ENCODE results near the gene NNT. TPM values are rescaled to one million over a fixed set of nuclear protein-coding genes. Genes with fewer than 3 reads are reported as not detected.

NNT gene
- total RNA-seq, 1 experiment from 2014 or later = 71.6 TPM

DNA sequence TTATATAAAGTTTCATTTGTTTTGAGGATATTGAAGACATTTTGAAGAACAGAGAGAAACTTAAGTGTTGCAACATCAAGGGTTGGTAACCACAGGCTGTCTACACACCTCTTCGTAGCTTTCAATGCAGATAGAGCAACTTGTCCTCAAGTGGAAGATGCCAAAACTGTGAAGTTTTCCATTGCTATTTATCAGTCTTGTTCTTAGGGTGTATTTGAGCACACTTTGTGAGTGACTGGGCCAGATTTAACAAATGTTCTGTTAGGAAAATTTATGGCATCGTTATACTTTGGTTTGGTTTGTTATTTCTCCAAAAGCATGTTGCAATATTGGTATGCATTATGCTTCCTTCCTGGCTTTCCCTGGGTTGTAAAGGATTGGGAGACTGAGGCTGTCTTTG is 31.6 kb downstream of the NNT start:
- BruUV-seq (replicated peaks) = no TSS peak
- CTCF ChIA-PET = no interaction called here
- TF ChIP-seq EZH2 (IDR thresholded peaks at IDR 0.05; ENCODE audit: borderline replicate concordance, low read depth, low read length, poor library complexity, severe bottlenecking) = no peak

GRCh38 chr5:43635374-43635773 is 32.4 kb downstream of the NNT start:
- no peak for DNase-seq (ENCODE audit: low spot score)
- BruUV-seq (replicated peaks) = no TSS peak
- no peaks in the 10 kb centered on the region for H3K4me1 ChIP-seq (ENCODE audit: insufficient read depth, low read length, poor library complexity, severe bottlenecking)
- H3K9me3 ChIP-seq (ENCODE audit: low read depth, low read length, poor library complexity, severe bottlenecking) = no peaks in the 10 kb centered on the region
- H3K36me3 ChIP-seq (ENCODE audit: insufficient read depth, low read length, poor library complexity, severe bottlenecking) = no peaks in the 10 kb centered on the region
- POLR2A ChIA-PET (ENCODE audit: low non-redundant PET) = no interaction called here
- H3K27me3 ChIP-seq (replicated peaks; ENCODE audit: insufficient read depth, low read depth, low read length, poor library complexity) = no peaks in the 10 kb centered on the region
- intact Hi-C loops (cut with micrococcal nuclease; ENCODE audit: unreplicated experiment) = loop anchor here (10.0 kb wide), 1 partner anchor 699 kb away; no protein-coding TSS in a partner anchor
- H3K4me3 ChIP-seq (ENCODE audit: low read depth, low read length, poor library complexity, severe bottlenecking) = no peak overlapping the region
- CTCF ChIA-PET = no interaction called here
- TF ChIP-seq, protein P1, sequence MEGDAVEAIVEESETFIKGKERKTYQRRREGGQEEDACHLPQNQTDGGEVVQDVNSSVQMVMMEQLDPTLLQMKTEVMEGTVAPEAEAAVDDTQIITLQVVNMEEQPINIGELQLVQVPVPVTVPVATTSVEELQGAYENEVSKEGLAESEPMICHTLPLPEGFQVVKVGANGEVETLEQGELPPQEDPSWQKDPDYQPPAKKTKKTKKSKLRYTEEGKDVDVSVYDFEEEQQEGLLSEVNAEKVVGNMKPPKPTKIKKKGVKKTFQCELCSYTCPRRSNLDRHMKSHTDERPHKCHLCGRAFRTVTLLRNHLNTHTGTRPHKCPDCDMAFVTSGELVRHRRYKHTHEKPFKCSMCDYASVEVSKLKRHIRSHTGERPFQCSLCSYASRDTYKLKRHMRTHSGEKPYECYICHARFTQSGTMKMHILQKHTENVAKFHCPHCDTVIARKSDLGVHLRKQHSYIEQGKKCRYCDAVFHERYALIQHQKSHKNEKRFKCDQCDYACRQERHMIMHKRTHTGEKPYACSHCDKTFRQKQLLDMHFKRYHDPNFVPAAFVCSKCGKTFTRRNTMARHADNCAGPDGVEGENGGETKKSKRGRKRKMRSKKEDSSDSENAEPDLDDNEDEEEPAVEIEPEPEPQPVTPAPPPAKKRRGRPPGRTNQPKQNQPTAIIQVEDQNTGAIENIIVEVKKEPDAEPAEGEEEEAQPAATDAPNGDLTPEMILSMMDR (conservative IDR thresholded peaks at IDR 0.05; ENCODE audit: low read depth, low read length) = no peak
- TF ChIP-seq EZH2 (IDR thresholded peaks at IDR 0.05; ENCODE audit: borderline replicate concordance, low read depth, low read length, poor library complexity, severe bottlenecking) = no peak
- no peak overlapping the region for H3K27ac ChIP-seq (ENCODE audit: low read depth, low read length, poor library complexity, severe bottlenecking)

More for the DNA sequence above, 31.6 kb downstream of the NNT start:
- Histone ChIP-seq H3K27me3 (replicated peaks; ENCODE audit: insufficient read depth, low read depth, low read length, poor library complexity) (no peaks in the 10 kb centered on the region), H3K27ac (ENCODE audit: low read depth, low read length, poor library complexity, severe bottlenecking) (no peak overlapping the region), H3K9me3 (ENCODE audit: low read depth, low read length, poor library complexity, severe bottlenecking) (no peaks in the 10 kb centered on the region), H3K36me3 (ENCODE audit: insufficient read depth, low read length, poor library complexity, severe bottlenecking) (no peaks in the 10 kb centered on the region), H3K4me3 (ENCODE audit: low read depth, low read length, poor library complexity, severe bottlenecking) (no peak overlapping the region), H3K4me1 (ENCODE audit: insufficient read depth, low read length, poor library complexity, severe bottlenecking) (no peaks in the 10 kb centered on the region)
- intact Hi-C loops (cut with micrococcal nuclease; ENCODE audit: unreplicated experiment) = loop anchor here (10.0 kb wide), 1 partner anchor 700 kb away; no protein-coding TSS in a partner anchor
- DNase-seq (ENCODE audit: low spot score) = no peak
- POLR2A ChIA-PET (ENCODE audit: low non-redundant PET) = no interaction called here

GRCh38 chr5:43636076-43636475 is 33.1 kb downstream of the NNT start:
- POLR2A ChIA-PET (ENCODE audit: low non-redundant PET) = no interaction called here
- no peaks in the 10 kb centered on the region for H3K4me1 ChIP-seq (ENCODE audit: insufficient read depth, low read length, poor library complexity, severe bottlenecking)
- BruUV-seq (replicated peaks) = no TSS peak
- no peaks in the 10 kb centered on the region for H3K9me3 ChIP-seq (ENCODE audit: low read depth, low read length, poor library complexity, severe bottlenecking)
- H3K4me3 ChIP-seq (ENCODE audit: low read depth, low read length, poor library complexity, severe bottlenecking) = no peak overlapping the region
- no peak for DNase-seq (ENCODE audit: low spot score)
- no peaks in the 10 kb centered on the region for H3K27me3 ChIP-seq (replicated peaks; ENCODE audit: insufficient read depth, low read depth, low read length, poor library complexity)
- TF ChIP-seq, protein P1 (conservative IDR thresholded peaks at IDR 0.05; ENCODE audit: low read depth, low read length) = no peak
- TF ChIP-seq EZH2 (IDR thresholded peaks at IDR 0.05; ENCODE audit: borderline replicate concordance, low read depth, low read length, poor library complexity, severe bottlenecking) = no peak
- H3K36me3 ChIP-seq (ENCODE audit: insufficient read depth, low read length, poor library complexity, severe bottlenecking) = no peaks in the 10 kb centered on the region
- CTCF ChIA-PET = no interaction called here
- H3K27ac ChIP-seq (ENCODE audit: low read depth, low read length, poor library complexity, severe bottlenecking) = no peak overlapping the region
- intact Hi-C loops (cut with micrococcal nuclease; ENCODE audit: unreplicated experiment) = loop anchor here (10.0 kb wide), 1 partner anchor 699 kb away; no protein-coding TSS in a partner anchor

DNA sequence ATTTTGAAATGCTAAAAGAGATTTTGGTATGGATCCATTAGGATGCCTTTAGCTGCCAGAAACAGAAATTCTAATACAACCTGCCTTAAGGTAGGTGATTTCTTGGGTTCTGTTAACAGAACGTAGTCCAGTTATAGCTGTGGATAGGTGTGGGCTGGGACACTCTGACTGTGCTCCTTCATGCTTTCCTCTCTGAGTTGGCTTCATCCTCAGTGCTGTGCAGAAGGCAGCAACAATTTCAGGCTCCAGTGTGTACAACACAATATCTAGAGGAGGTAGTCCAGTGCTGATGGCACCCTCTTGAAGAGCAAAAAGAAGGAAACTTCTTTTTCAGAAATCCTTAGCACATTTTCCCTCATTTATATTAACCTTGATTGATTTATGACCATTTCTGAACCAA is 34.4 kb downstream of the NNT start:
- Histone ChIP-seq H3K4me1 (ENCODE audit: insufficient read depth, low read length, poor library complexity, severe bottlenecking) (no peaks in the 10 kb centered on the region), H3K27ac (ENCODE audit: low read depth, low read length, poor library complexity, severe bottlenecking) (no peak overlapping the region), H3K36me3 (ENCODE audit: insufficient read depth, low read length, poor library complexity, severe bottlenecking) (no peaks in the 10 kb centered on the region), H3K9me3 (ENCODE audit: low read depth, low read length, poor library complexity, severe bottlenecking) (no peaks in the 10 kb centered on the region), H3K27me3 (replicated peaks; ENCODE audit: insufficient read depth, low read depth, low read length, poor library complexity) (no peaks in the 10 kb centered on the region), H3K4me3 (ENCODE audit: low read depth, low read length, poor library complexity, severe bottlenecking) (no peak overlapping the region)
- no peak for TF ChIP-seq EZH2 (IDR thresholded peaks at IDR 0.05; ENCODE audit: borderline replicate concordance, low read depth, low read length, poor library complexity, severe bottlenecking)
- TF ChIP-seq, protein P1 (conservative IDR thresholded peaks at IDR 0.05; ENCODE audit: low read depth, low read length) = no peak
- CTCF ChIA-PET = no interaction called here
- intact Hi-C loops (cut with micrococcal nuclease; ENCODE audit: unreplicated experiment) = loop anchor here (10.0 kb wide), 1 partner anchor 697 kb away; no protein-coding TSS in a partner anchor
- POLR2A ChIA-PET (ENCODE audit: low non-redundant PET) = no interaction called here
- DNase-seq (ENCODE audit: low spot score) = no peak
- BruUV-seq (replicated peaks) = no TSS peak

Measured in A673 (cell line).